GM12865 (cell line): Measurements from ENCODE around the gene NR6A1.

Experiments used
- DNase-seq: peaks from one replicate; pipeline ENCODE4 v3.0.0; 2010; ENCODE audit warnings: low read depth
- H3K4me3 ChIP-seq: 2 replicates; pipeline ENCODE4 v1.5.1; 2011; ENCODE audit warnings: mild to moderate bottlenecking, low read depth, low read length, control low read depth
- CTCF ChIP-seq: IDR thresholded peaks from 2 replicates; pipeline ENCODE4 v1.5.1; 2011; ENCODE audit warnings: low read length, control low read depth, low read depth, inconsistent platforms; ENCODE audit not compliant: insufficient read depth; ENCODE audit errors: missing control alignments

The NR6A1 gene

DNA sequence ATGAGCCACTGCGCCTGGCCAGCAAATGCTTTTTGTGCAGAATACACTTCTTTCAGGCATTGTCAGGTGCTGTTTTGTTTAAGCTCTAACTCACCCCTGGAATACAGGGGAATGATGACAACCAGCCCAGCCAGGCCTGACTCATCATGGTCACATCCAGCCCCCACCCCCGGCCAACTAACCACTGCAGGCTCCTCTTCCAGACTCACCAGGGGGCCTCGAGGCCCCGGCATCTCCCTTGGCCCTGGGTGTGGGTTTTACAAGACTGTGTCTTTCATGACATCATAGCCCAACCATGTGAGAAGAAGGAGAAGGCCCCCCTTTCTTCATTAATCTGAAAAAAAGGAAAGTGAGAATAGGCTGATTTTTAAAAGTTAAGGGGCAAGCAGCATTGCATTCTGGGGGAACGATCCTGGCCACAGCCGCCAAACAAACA, 41.3 kb upstream of the NR6A1 start:
- TF ChIP-seq CTCF = no peak
- H3K4me3 ChIP-seq = no peak overlapping the region
- DNase-seq = no peak

DNA sequence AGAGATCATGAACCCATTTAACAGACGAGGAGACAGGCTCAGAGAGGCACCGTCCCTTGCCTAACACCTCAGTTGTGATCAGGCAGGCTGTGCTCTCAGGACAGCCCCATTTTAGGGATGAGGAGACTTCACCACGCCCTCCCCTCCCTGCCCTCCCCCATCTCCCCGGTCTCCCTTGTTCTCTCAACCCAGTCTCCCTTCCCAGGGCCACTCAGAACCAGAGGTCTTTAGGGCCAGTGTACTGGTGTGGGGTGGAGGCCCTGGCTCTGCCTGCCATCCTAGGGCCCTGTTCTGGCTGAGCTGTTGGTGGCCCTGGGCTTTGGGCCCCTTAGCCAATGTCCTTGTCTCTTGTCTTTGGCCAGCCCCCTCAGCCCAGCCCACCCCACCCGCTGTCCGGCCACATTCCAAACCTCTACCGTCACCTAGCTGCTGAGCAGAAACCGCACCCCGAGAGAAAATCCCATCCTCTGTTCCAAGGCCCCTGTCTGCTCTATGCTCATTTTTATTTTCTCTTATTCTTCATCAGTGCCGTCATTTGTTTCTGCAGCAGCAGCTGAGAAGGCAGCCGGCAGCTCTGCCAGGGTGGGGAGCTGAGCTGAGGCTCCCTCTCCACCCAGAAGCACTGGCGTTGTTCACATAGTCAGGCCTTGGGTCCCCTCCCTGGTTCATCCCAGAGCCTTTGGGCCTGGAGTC, 39.7 kb upstream of the NR6A1 start:
- no peak for DNase-seq
- no peak overlapping the region for H3K4me3 ChIP-seq
- no peak for TF ChIP-seq CTCF

- H3K4me3 ChIP-seq = no peak overlapping the region
- no peak for TF ChIP-seq CTCF
- DNase-seq = no peak
These were observed 38.8 kb upstream of the NR6A1 start for GRCh38 chr9:124809741-124810500.

- TF ChIP-seq CTCF = no peak
- no peak overlapping the region for H3K4me3 ChIP-seq
- no peak for DNase-seq
These were observed 38.1 kb upstream of the NR6A1 start for GRCh38 chr9:124809211-124809610.

DNA sequence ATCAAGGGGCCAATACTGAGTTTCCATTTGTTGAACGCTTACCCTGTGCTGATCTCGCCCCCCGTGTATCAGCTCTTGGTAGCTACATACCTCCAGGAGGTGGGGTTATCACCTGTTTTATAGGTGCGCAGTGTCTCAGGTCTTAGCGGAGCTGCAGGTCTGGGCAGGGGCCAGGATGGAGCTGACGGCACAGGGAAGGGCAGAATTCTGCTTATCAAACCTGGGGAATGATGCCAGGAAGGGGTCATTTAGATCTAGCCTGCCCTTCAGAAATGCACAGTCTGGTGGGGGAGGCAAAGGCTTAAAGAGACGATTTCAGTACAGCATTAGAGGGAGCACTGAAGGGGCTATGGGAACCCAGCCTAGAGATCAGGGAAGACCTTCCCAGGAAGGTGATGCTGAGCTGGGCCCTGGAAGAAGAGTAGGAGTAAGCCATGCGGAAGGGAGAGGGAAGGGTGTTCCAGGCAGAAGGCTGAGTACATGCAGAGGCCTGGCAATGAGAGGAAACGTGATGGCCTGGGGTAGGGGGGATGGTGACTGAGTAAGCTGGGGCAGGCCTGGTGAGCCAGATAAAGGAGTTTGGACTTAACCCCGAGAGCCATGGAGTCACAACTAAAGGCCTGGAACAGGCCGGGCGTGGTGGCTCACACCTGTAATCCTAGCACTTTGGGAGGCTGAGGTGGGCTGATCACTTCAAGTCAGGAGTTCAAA, 37.3 kb upstream of the NR6A1 start:
- no peak for TF ChIP-seq CTCF
- DNase-seq = no peak

GRCh38 chr9:124805186-124805585, 34.1 kb upstream of the NR6A1 start:
- no peak for DNase-seq
- H3K4me3 ChIP-seq = no peak overlapping the region
- no peak for TF ChIP-seq CTCF

More for the DNA sequence above, 37.3 kb upstream of the NR6A1 start:
- H3K4me3 ChIP-seq = no peak overlapping the region
